SK-N-SH treated with all-trans-retinoic acid at 6 μM for 48 hours (cell line): ENCODE data around the gene TYROBP.
"Not testable (repeated sequence)": the region's sequence is repeated elsewhere in the genome, so short reads cannot be mapped to it uniquely, and the experiment has no call there.

Experiments used
- ATAC-seq: fragments of 200-7000 bp; cut with Tn5 transposase; 3 replicates; pipeline ENCODE4 v1.9.1; 2020; ENCODE audit warnings: mild to moderate bottlenecking, moderate library complexity
- BACH2 ChIP-seq: fragments of 250-450 bp; sonication (Bioruptor Pico); IDR thresholded peaks from 2 replicates; pipeline ENCODE4 v1.9.0; 2021; ENCODE audit warnings: mild to moderate bottlenecking, borderline replicate concordance
- CREB5 ChIP-seq: fragments of 250-450 bp; sonication (Bioruptor Pico); IDR thresholded peaks from 2 replicates; pipeline ENCODE4 v1.5.1; 2020; ENCODE audit warnings: low read depth, mild to moderate bottlenecking, moderate library complexity
- CSDC2 ChIP-seq: fragments of 250-450 bp; sonication (Bioruptor Pico); IDR thresholded peaks from 2 replicates; pipeline ENCODE4 v1.5.0; 2020; ENCODE audit warnings: mild to moderate bottlenecking, moderate library complexity
- CSRNP3 ChIP-seq: fragments of 250-450 bp; sonication (Bioruptor Pico); IDR thresholded peaks from 2 replicates; pipeline ENCODE4 v1.5.1; 2021; ENCODE audit warnings: mild to moderate bottlenecking, moderate library complexity
- ESRRG ChIP-seq: fragments of 250-450 bp; sonication (Bioruptor Pico); IDR thresholded peaks from 2 replicates; pipeline ENCODE4 v1.6.1; 2021; ENCODE audit warnings: mild to moderate bottlenecking
- GLIS3 ChIP-seq: fragments of 250-450 bp; sonication (Bioruptor Pico); IDR thresholded peaks from 2 replicates; pipeline ENCODE4 v1.5.0; 2020; ENCODE audit warnings: mild to moderate bottlenecking, moderate library complexity
- ISL1 ChIP-seq: fragments of 250-450 bp; sonication (Bioruptor Pico); IDR thresholded peaks from 2 replicates; pipeline ENCODE4 v2.1.2; 2022; ENCODE audit warnings: mild to moderate bottlenecking, moderate library complexity
- PATZ1 ChIP-seq: fragments of 250-450 bp; sonication (Bioruptor Pico); IDR thresholded peaks from 2 replicates; pipeline ENCODE4 v1.8.0; 2020; ENCODE audit warnings: mild to moderate bottlenecking, moderate library complexity, borderline replicate concordance
- POU6F1 ChIP-seq: fragments of 250-450 bp; sonication (Bioruptor Pico); IDR thresholded peaks from 2 replicates; pipeline ENCODE4 v1.8.0; 2021; ENCODE audit warnings: low read depth, mild to moderate bottlenecking, moderate library complexity, borderline replicate concordance
- PPARA ChIP-seq: fragments of 250-450 bp; sonication (Bioruptor Pico); IDR thresholded peaks from 2 replicates; pipeline ENCODE4 v1.5.0; 2020; ENCODE audit warnings: mild to moderate bottlenecking, borderline replicate concordance
- RARB ChIP-seq: fragments of 250-450 bp; sonication (Bioruptor Pico); IDR thresholded peaks from 2 replicates; pipeline ENCODE4 v1.8.0; 2021; ENCODE audit warnings: mild to moderate bottlenecking, moderate library complexity
- SNAI2 ChIP-seq: fragments of 250-450 bp; sonication (Bioruptor Pico); IDR thresholded peaks from 2 replicates; pipeline ENCODE4 v1.5.0; 2020; ENCODE audit warnings: mild to moderate bottlenecking, moderate library complexity
- TCF4 ChIP-seq: fragments of 250-450 bp; sonication (Bioruptor Pico); IDR thresholded peaks from 2 replicates; pipeline ENCODE4 v1.8.0; 2021; ENCODE audit warnings: mild to moderate bottlenecking, moderate library complexity, borderline replicate concordance
- TOX ChIP-seq: fragments of 250-450 bp; sonication (Bioruptor Pico); IDR thresholded peaks from 2 replicates; pipeline ENCODE4 v1.8.0; 2021; ENCODE audit warnings: mild to moderate bottlenecking, moderate library complexity, borderline replicate concordance
- TSHZ2 ChIP-seq: fragments of 250-450 bp; sonication (Bioruptor Pico); IDR thresholded peaks from 2 replicates; pipeline ENCODE4 v1.5.0; 2020; ENCODE audit warnings: mild to moderate bottlenecking, moderate library complexity
- ZFP3 ChIP-seq: fragments of 250-450 bp; sonication (Bioruptor Pico); IDR thresholded peaks from 2 replicates; pipeline ENCODE4 v1.5.0; 2020; ENCODE audit warnings: mild to moderate bottlenecking, moderate library complexity
- ZFP30 ChIP-seq: fragments of 450-650 bp; formaldehyde crosslinking; IDR thresholded peaks from 2 replicates; pipeline ENCODE4 v1.5.0; 2022; ENCODE audit warnings: mild to moderate bottlenecking, moderate library complexity
- ZNF565 ChIP-seq: fragments of 450-650 bp; formaldehyde crosslinking; conservative IDR thresholded peaks from 2 replicates; pipeline ENCODE4 v1.5.0; 2020; ENCODE audit warnings: low read depth, mild to moderate bottlenecking, moderate library complexity

The TYROBP gene

GRCh38 chr19:35895911-35896642 is 12.0 kb downstream of the TYROBP start:
- no peak for TF ChIP-seq TOX
- no peak for TF ChIP-seq TCF4 (CRISPR knock-in tag)
- no peak for TF ChIP-seq PATZ1
- TF ChIP-seq ZFP30, result no peak
- no peak for TF ChIP-seq SNAI2 (CRISPR knock-in tag)
- no peak for TF ChIP-seq ZFP3 (CRISPR knock-in tag)

GRCh38 chr19:35894342-35894741 is 13.8 kb downstream of the TYROBP start:
- TF ChIP-seq ZFP30 (no peak), GLIS3 (CRISPR knock-in tag) (no peak), ZNF565 (CRISPR knock-in tag) (no peak), TOX (no peak), ESRRG (CRISPR knock-in tag) (no peak), CSRNP3 (CRISPR knock-in tag) (no peak), CREB5 (no peak), CSDC2 (CRISPR knock-in tag) (no peak), TSHZ2 (no peak), POU6F1 (CRISPR knock-in tag) (no peak), BACH2 (CRISPR knock-in tag) (no peak), RARB (no peak)
- ATAC-seq, result no peak

More at GRCh38 chr19:35895911-35896642, 12.0 kb downstream of the TYROBP start:
- no peak for ATAC-seq

GRCh38 chr19:35891819-35892218 is 16.3 kb downstream of the TYROBP start:
- not testable (repeated sequence) for ATAC-seq

GRCh38 chr19:35890113-35890650 is 17.9 kb downstream of the TYROBP start:
- ATAC-seq, result no peak
- TF ChIP-seq CSRNP3 (CRISPR knock-in tag) (no peak), PPARA (CRISPR knock-in tag) (no peak), TSHZ2 (no peak), POU6F1 (CRISPR knock-in tag) (no peak), CREB5 (no peak), ZFP30 (no peak), ISL1 (no peak)
